Esophagus muscularis mucosa (tissue), 4 donors: Measurements from ENCODE around the gene HLA-E. TPM values are rescaled to one million over a fixed set of nuclear protein-coding genes. Genes with fewer than 3 reads are reported as not detected.

Experiments
- DNase-seq: peaks from one replicate; pipeline ENCODE4 v3.0.0-alpha.2; 2017; ENCODE audit errors: extremely low spot score
- H3K27ac ChIP-seq, 4 donors: fragments of 200-600 bp; sonication (generic); replicated peaks in 1 of 4; 1 replicate in 3 of 4; 2 replicates in 1 of 4; pipeline ENCODE4 v1.5.1; 2016 to 2019; ENCODE audit warnings: mild to moderate bottlenecking in 1 of 4
- H3K27me3 ChIP-seq, 4 donors: fragments of 200-600 bp; sonication (generic); one replicate each; pipeline versions ENCODE4 v1.5.1 to v1.6.0; 2016 to 2019
- H3K36me3 ChIP-seq, 4 donors: fragments of 200-600 bp; sonication (generic); one replicate each; pipeline ENCODE4 v1.5.1; 2016 to 2019
- H3K4me1 ChIP-seq, 4 donors: fragments of 200-600 bp; sonication (generic); one replicate each; pipeline ENCODE4 v1.5.1; 2016 to 2019
- H3K4me3 ChIP-seq, 4 donors: fragments of 200-600 bp; sonication (generic); 1 replicate in 2 of 4; 2 replicates in 2 of 4; pipeline ENCODE4 v1.5.1; 2016 to 2019; ENCODE audit warnings: mild to moderate bottlenecking in 4 of 4, moderate library complexity in 1 of 4
- H3K9me3 ChIP-seq, 4 donors: fragments of 200-600 bp; sonication (generic); 1 replicate in 3 of 4; 2 replicates in 1 of 4; pipeline ENCODE4 v1.5.1; 2016 to 2019
- EP300 ChIP-seq: sonication (generic); formaldehyde crosslinking; IDR thresholded peaks from one replicate; pipeline ENCODE4 v1.6.1; 2017; ENCODE audit warnings: antibody characterized with exemption
- POLR2A ChIP-seq: fragments of 450-650 bp; IDR thresholded peaks from one replicate; pipeline ENCODE4 v1.6.1; 2017; ENCODE audit warnings: antibody characterized with exemption, moderate library complexity, mild to moderate bottlenecking, low read depth
- POLR2AphosphoS5 ChIP-seq, 2 donors: sonication (generic); formaldehyde crosslinking; IDR thresholded peaks; one replicate each; pipeline ENCODE4 v1.6.1; 2017; ENCODE audit warnings: antibody characterized with exemption in 2 of 2
- WGBS: methylation state at CpG from one replicate; pipeline ENCODE4 v1.1.5; 2018; 5-methylcytosine and 5-hydroxymethylcytosine counted together
- intact Hi-C: fragments of 100-400 bp; cut with DNase I; formaldehyde crosslinking; loops from one replicate; pipeline ENCODE4 v1.15.1; 2023
- total RNA-seq, 4 donors: library from RNA; depleted of rRNA; stranded (reverse); fragments of >200 nt; gene quantifications; one replicate each; pipeline versions ENCODE4 v1.1.0 to v1.2.1, GENCODE V29; 2016
- TF ChIP-seq, protein P1 (sequence below), 3 experiments: fragments of 200-600 bp in 2 of 3; fragments of 450-650 bp in 1 of 3; sonication (generic) in 2 of 3; IDR thresholded peaks; one replicate each; pipeline ENCODE4 v1.5.1; 2017 to 2019; ENCODE audit warnings: antibody characterized with exemption in 3 of 3, mild to moderate bottlenecking in 2 of 3, moderate library complexity in 1 of 3

HLA-E gene
- total RNA-seq, 4 donors from 2014 or later, result 294 to 649 (median 523) TPM

DNA sequence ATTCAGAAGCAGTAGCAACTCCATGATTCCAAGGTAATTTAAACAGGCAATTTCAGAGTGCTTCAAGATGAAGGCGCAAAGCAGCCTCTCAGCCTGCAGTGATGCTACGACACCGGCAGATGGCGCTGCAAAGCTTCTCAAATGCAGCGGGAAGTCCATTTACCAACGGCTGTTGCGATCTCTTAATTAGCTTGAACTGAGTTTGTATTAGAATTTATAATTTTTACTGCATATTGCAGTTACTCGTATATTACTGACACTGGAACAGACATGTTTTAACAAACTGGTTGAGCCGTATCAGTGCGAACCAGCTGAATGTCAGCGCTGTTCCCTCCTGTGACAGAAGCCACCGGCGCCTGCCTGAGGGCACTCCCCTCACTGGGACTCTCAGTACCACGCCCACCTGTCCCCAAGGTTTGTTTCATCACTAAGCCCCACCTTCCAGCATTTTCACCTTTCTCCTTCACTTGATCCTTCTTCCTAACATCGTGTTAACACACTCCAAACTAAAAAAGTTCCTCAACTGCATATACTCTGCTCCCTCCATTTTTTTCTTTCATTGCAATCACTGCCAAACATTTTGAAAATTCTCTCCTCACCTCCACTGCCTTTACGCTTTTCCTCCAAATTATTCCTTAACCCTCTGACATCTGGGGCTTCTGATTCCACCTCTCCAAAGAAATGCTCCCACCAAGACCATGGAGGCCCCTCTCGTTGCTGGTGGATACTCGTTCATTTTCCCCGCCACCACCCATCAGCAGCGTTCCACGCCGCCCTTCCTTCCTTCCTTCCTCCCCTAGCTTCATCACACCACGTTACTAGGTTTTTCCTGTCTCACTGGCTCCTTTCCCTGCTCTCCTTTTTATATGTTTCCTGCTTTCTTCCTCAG is 52.5 kb downstream of the HLA-E start:
- Histone ChIP-seq H3K4me1 (peaks cover 8 to 21% (median 11%) of the 10 kb centered on the region in 4 donors), H3K36me3 (peaks cover 13 to 18% (median 14%) of the 10 kb centered on the region in 4 donors), H3K27me3 (no peaks in the 10 kb centered on the region), H3K9me3 (no peaks in the 10 kb centered on the region), H3K4me3 (peak overlapping the region; percentile 34 to 52 (median 38)), H3K27ac (peak overlapping the region; percentile 1 to 44 (median 26))
- TF ChIP-seq, protein P1, sequence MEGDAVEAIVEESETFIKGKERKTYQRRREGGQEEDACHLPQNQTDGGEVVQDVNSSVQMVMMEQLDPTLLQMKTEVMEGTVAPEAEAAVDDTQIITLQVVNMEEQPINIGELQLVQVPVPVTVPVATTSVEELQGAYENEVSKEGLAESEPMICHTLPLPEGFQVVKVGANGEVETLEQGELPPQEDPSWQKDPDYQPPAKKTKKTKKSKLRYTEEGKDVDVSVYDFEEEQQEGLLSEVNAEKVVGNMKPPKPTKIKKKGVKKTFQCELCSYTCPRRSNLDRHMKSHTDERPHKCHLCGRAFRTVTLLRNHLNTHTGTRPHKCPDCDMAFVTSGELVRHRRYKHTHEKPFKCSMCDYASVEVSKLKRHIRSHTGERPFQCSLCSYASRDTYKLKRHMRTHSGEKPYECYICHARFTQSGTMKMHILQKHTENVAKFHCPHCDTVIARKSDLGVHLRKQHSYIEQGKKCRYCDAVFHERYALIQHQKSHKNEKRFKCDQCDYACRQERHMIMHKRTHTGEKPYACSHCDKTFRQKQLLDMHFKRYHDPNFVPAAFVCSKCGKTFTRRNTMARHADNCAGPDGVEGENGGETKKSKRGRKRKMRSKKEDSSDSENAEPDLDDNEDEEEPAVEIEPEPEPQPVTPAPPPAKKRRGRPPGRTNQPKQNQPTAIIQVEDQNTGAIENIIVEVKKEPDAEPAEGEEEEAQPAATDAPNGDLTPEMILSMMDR (IDR thresholded peaks at IDR 0.05), result peak; percentile 95 to 100 (median 97)
- TF ChIP-seq POLR2A (no peak), POLR2AphosphoS5 (IDR thresholded peaks at IDR 0.05) (peak; percentile 50 to 68), EP300 (no peak)
- WGBS, result 13% methylated on average over 23 of the region's 23 CpGs
- peak; percentile 94 for DNase-seq
- intact Hi-C loops, result loop anchor here (5.0 kb wide), 1 partner anchor 56 kb away; no protein-coding TSS in a partner anchor

DNA sequence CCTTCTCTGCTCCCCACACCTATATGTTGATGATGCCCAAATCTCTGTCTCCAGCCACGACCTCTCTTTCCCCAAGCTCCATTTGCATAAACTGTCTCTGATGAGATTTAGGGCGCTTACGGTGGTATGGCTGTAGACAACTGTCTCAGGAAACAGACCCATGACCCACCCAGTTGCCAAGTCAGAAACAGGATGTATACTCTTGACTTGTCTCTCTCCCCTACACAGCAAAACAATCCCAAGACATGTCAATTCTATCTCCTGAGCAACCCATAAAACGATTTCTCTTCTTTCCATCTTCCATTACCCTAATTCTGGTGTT is 53.1 kb downstream of the HLA-E start:
- H3K27ac ChIP-seq, result peak overlapping the region in 2 of 4 donors; percentile 1 to 44
- no peaks in the 10 kb centered on the region for H3K27me3 ChIP-seq
- no peaks in the 10 kb centered on the region for H3K9me3 ChIP-seq
- H3K4me1 ChIP-seq, result peaks cover 8 to 21% (median 11%) of the 10 kb centered on the region in 4 donors
- peaks cover 17 to 24% (median 20%) of the 10 kb centered on the region in 4 donors for H3K36me3 ChIP-seq
- intact Hi-C loops, result loop anchor here (5.0 kb wide), 1 partner anchor 55 kb away; no protein-coding TSS in a partner anchor
- TF ChIP-seq EP300 (no peak), POLR2AphosphoS5 (IDR thresholded peaks at IDR 0.05) (no peak), POLR2A (no peak)
- TF ChIP-seq, protein P1 (IDR thresholded peaks at IDR 0.05), result no peak
- WGBS, result 26% methylated on average over 4 of the region's 4 CpGs
- DNase-seq, result no peak
- peak overlapping the region in 1 of 4 donors; percentile 36 for H3K4me3 ChIP-seq

DNA sequence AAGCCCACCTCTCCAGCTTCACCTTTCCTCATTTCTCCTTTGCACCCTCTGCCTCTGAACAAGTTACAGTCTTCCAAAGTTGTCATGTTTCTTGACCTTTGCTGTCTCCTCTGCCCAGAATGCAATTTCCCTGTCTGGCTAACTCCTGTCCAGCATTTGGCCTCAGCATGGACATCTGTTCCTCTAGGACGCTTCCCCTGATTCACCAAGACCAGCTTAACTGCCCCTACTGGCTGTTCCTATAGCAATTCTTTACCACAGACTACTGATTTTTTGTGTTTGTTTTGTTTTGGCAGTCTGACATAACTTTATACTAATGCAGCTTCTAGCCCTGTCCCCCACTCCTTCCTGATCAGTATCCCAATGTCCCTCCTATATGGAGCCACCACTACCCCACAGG is 53.6 kb downstream of the HLA-E start:
- WGBS, result 76% methylated on average over 1 of the region's 1 CpG
- Histone ChIP-seq H3K9me3 (no peaks in the 10 kb centered on the region), H3K4me3 (no peak overlapping the region), H3K4me1 (peaks cover 8 to 21% (median 11%) of the 10 kb centered on the region in 4 donors), H3K27me3 (no peaks in the 10 kb centered on the region), H3K27ac (peak overlapping the region in 1 of 4 donors; percentile 1), H3K36me3 (peaks cover 17 to 30% (median 25%) of the 10 kb centered on the region in 4 donors)
- no peak for DNase-seq
- intact Hi-C loops, result loop anchor here (5.0 kb wide), 1 partner anchor 54 kb away; no protein-coding TSS in a partner anchor
- TF ChIP-seq EP300 (no peak), POLR2AphosphoS5 (IDR thresholded peaks at IDR 0.05) (no peak), POLR2A (no peak)
- TF ChIP-seq, protein P1 (IDR thresholded peaks at IDR 0.05), result no peak

Other genes starting within 250 kb of the HLA-E start
- gene TRIM39, start 162.6 kb upstream of the HLA-E start, total RNA-seq, result 10 to 100 TPM; 17.4 to 24.5 (median 20.9) TPM
- 100 to 1,000 TPM in 2 of 4 donors, 10 to 100 TPM in 2; 78.1 to 149 (median 113) TPM for gene RPP21, start 144.4 kb upstream of the HLA-E start, total RNA-seq
- gene GNL1, start 67.0 kb downstream of the HLA-E start, total RNA-seq, result 10 to 100 TPM; 30.3 to 53.5 (median 36.1) TPM
- 10 to 100 TPM in 1 of 4 donors, 1 to 10 TPM in 3; 3.8 to 10.6 (median 4.5) TPM for gene PRR3, start 67.8 kb downstream of the HLA-E start, total RNA-seq
- 10 to 100 TPM; 39.0 to 60.8 (median 51.4) TPM for gene ABCF1, start 81.9 kb downstream of the HLA-E start, total RNA-seq
- gene PPP1R10, start 127.7 kb downstream of the HLA-E start, total RNA-seq, result 10 to 100 TPM; 24.5 to 53.6 (median 37.9) TPM
- gene MRPS18B, start 128.3 kb downstream of the HLA-E start, total RNA-seq, result 10 to 100 TPM; 36.0 to 41.8 (median 40.0) TPM
- gene ATAT1, start 137.4 kb downstream of the HLA-E start, total RNA-seq, result 1 to 10 TPM; 2.7 to 8.7 (median 5.1) TPM
- 10 to 100 TPM in 3 of 4 donors, 1 to 10 TPM in 1; 8.0 to 28.2 (median 24.0) TPM for gene C6orf136, start 157.6 kb downstream of the HLA-E start, total RNA-seq
- gene DHX16, start 183.5 kb downstream of the HLA-E start, total RNA-seq, result 10 to 100 TPM; 20.3 to 41.1 (median 31.1) TPM
- gene PPP1R18, start 197.1 kb downstream of the HLA-E start, total RNA-seq, result 100 to 1,000 TPM in 1 of 4 donors, 10 to 100 TPM in 3; 39.5 to 104 (median 59.8) TPM
- 10 to 100 TPM in 1 of 4 donors, 1 to 10 TPM in 3; 4.6 to 10.2 (median 6.2) TPM for gene NRM, start 201.5 kb downstream of the HLA-E start, total RNA-seq
- gene MDC1, start 227.8 kb downstream of the HLA-E start, total RNA-seq, result 10 to 100 TPM; 10.8 to 20.3 (median 13.1) TPM
- gene TUBB, start 230.8 kb downstream of the HLA-E start, total RNA-seq, result 100 to 1,000 TPM; 208 to 398 (median 272) TPM